Measurements from ENCODE around the gene ETFDH.

The ETFDH gene

DNA sequence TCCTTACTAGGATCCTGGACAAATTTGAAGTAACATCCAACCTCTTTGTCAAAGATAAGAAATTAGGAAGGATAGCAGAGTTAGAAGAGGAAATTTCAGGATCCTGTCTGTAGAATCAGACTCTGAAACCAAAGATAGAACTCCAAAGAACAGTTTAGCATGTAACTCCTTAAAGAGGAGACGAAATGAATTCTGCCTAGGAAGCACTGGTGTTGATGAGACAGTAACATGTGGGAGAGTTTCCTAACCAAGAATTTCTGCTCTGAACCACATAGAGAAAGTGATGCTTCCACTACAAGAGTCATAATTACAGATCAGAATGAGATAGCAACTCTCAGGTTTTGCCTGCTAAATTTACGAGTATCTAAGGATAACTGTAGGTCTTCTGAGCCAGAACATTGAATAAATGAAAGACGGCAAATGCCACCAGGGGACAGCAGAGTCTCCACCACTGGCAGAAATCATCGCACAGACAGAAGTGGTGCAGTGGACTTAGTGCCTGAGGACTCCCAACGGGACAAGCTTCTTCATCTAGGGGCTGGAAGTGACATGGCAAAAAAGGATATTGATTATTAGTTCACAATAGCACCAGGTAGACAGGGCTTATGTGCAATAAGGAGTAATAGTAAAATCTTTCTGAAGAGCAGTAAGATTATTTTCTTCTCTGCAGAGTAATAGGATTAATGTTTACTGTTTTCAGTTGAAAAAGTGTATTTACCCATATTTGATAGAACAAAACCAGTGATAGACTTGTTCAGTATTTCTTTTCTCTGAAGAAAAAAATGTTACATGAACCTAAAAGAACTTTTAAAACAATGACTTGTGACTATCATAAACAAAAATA is 57.8 kb downstream of the ETFDH start:
- TF ChIP-seq, protein P1, sequence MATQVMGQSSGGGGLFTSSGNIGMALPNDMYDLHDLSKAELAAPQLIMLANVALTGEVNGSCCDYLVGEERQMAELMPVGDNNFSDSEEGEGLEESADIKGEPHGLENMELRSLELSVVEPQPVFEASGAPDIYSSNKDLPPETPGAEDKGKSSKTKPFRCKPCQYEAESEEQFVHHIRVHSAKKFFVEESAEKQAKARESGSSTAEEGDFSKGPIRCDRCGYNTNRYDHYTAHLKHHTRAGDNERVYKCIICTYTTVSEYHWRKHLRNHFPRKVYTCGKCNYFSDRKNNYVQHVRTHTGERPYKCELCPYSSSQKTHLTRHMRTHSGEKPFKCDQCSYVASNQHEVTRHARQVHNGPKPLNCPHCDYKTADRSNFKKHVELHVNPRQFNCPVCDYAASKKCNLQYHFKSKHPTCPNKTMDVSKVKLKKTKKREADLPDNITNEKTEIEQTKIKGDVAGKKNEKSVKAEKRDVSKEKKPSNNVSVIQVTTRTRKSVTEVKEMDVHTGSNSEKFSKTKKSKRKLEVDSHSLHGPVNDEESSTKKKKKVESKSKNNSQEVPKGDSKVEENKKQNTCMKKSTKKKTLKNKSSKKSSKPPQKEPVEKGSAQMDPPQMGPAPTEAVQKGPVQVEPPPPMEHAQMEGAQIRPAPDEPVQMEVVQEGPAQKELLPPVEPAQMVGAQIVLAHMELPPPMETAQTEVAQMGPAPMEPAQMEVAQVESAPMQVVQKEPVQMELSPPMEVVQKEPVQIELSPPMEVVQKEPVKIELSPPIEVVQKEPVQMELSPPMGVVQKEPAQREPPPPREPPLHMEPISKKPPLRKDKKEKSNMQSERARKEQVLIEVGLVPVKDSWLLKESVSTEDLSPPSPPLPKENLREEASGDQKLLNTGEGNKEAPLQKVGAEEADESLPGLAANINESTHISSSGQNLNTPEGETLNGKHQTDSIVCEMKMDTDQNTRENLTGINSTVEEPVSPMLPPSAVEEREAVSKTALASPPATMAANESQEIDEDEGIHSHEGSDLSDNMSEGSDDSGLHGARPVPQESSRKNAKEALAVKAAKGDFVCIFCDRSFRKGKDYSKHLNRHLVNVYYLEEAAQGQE (IDR thresholded peaks at IDR 0.05; ENCODE audit: insufficient read depth in 1 of 2, low read depth in 2 of 2, low read length in 2 of 2): no peak
- no peak for TF ChIP-seq FOXP2 (optimal IDR thresholded peaks at IDR 0.05; ENCODE audit: borderline replicate concordance, extremely low read depth, extremely low read length, insufficient read depth)
- TF ChIP-seq TAF1 (IDR thresholded peaks at IDR 0.05; ENCODE audit: borderline replicate concordance, insufficient read depth, low read length): no peak
- TF ChIP-seq SIN3A (IDR thresholded peaks at IDR 0.05; ENCODE audit: borderline replicate concordance, insufficient read depth, low read length): no peak
- TF ChIP-seq POLR2AphosphoS5 (IDR thresholded peaks at IDR 0.05; ENCODE audit: low read depth, low read length): no peak

DNA sequence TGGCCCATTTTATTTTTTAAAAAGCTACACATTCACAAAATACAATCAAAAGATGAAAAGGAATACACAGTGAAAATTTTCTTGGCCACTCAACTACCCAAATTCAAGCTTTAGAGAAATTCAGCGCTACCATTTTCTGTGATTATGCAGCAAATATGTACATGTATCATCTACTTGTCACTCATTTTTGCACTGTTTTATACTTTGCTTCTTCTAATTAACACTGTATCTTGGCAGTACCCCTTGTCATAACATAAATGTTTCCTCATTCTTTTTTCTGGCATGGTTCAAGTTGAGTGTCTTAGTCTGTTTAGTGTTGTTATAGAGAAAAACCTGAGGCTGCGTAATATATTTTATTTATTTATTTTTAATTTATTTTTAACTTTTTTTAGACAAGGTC is 66.8 kb downstream of the ETFDH start:
- TF ChIP-seq POLR2AphosphoS5 (IDR thresholded peaks at IDR 0.05; ENCODE audit: low read depth, low read length) (no peak), SIN3A (IDR thresholded peaks at IDR 0.05; ENCODE audit: borderline replicate concordance, insufficient read depth, low read length) (no peak), FOXP2 (optimal IDR thresholded peaks at IDR 0.05; ENCODE audit: borderline replicate concordance, extremely low read depth, extremely low read length, insufficient read depth) (no peak), TAF1 (IDR thresholded peaks at IDR 0.05; ENCODE audit: borderline replicate concordance, insufficient read depth, low read length) (no peak)
- TF ChIP-seq, protein P1 (IDR thresholded peaks at IDR 0.05; ENCODE audit: insufficient read depth in 1 of 2, low read depth in 2 of 2, low read length in 2 of 2): no peak

DNA sequence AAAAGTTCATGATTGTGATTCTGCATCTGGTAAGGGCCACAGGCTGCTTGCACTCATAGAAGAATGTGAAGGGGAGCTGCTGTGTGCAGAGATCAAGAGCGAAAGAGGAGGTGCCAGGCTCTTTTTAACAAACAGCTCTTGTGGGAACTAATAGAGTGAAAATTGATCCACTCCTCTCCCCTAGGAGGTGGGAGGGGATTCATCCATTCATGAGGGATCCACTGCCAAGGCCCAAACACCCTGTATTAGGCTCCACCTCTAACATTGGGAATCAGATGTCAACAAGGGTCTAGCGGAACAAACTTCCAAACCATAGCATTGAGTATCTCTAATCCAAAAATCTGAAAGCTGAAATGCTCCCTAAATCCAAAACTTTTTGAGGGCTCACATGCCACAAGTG is 67.5 kb downstream of the ETFDH start:
- TF ChIP-seq FOXP2 (optimal IDR thresholded peaks at IDR 0.05; ENCODE audit: borderline replicate concordance, extremely low read depth, extremely low read length, insufficient read depth) (no peak), TAF1 (IDR thresholded peaks at IDR 0.05; ENCODE audit: borderline replicate concordance, insufficient read depth, low read length) (no peak), POLR2AphosphoS5 (IDR thresholded peaks at IDR 0.05; ENCODE audit: low read depth, low read length) (no peak), SIN3A (IDR thresholded peaks at IDR 0.05; ENCODE audit: borderline replicate concordance, insufficient read depth, low read length) (no peak)
- TF ChIP-seq, protein P1 (IDR thresholded peaks at IDR 0.05; ENCODE audit: insufficient read depth in 1 of 2, low read depth in 2 of 2, low read length in 2 of 2): no peak

DNA sequence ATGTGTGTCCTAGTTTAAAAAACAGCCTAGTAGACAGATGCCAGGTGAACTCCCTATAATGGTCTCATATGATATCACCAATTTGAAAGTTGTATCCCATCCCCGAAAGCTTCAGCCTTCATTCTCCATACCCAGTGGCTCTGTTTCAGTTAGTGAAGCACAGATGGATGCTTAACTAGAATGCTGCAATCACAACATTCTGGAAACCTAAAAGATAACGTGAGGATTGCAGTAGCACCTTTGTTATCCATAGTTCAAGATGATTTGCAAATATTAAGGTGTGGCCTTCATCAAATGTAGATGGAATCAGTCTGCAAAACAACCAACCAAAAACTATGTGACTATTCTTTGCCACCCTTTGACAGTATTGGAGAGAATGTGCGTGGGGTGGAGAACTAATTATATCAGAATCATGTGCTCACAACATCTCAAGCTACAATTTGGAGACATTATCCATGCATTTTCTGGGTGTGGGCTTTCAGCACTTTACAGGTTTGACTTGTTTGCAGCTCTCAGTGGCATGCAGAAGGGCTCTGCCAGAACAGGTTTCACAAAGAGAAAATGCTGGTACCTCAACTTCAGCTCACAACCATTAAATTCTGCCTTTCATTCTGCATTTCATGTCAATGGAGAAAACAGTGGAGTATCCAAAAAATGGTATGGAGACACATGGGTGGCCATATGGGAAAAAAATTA is 69.4 kb downstream of the ETFDH start:
- TF ChIP-seq, protein P1 (IDR thresholded peaks at IDR 0.05; ENCODE audit: insufficient read depth in 1 of 2, low read depth in 2 of 2, low read length in 2 of 2): no peak
- no peak for TF ChIP-seq SIN3A (IDR thresholded peaks at IDR 0.05; ENCODE audit: borderline replicate concordance, insufficient read depth, low read length)
- TF ChIP-seq TAF1 (IDR thresholded peaks at IDR 0.05; ENCODE audit: borderline replicate concordance, insufficient read depth, low read length): no peak
- TF ChIP-seq FOXP2 (optimal IDR thresholded peaks at IDR 0.05; ENCODE audit: borderline replicate concordance, extremely low read depth, extremely low read length, insufficient read depth): no peak
- TF ChIP-seq POLR2AphosphoS5 (IDR thresholded peaks at IDR 0.05; ENCODE audit: low read depth, low read length): no peak

Measured in PFSK-1 (cell line).